Endothelial cell of umbilical vein (primary cell): ENCODE data around the gene SLC25A24. TPM values are rescaled to one million over a fixed set of nuclear protein-coding genes. Genes with fewer than 3 reads are reported as not detected.

Experiments used
- BruUV-seq: library from RNA; stranded (reverse); fragments of 400-500 nt; replicated peaks from 2 replicates; lab custom pipeline; 2021; lab: Mats Ljungman, UMichigan
- CTCF ChIA-PET: fragments of 300-600, 350-600 bp; sonication (Branson Sonifier 250); formaldehyde crosslinking; loops from one replicate; lab custom pipeline; 2021; ENCODE audit warnings: antibody characterized with exemption, inconsistent platforms; lab: Charles Lee
- POLR2A ChIA-PET: fragments of 300-600, 350-600 bp; sonication (Branson Sonifier 250); formaldehyde crosslinking; loops from one replicate; lab custom pipeline; 2021; ENCODE audit warnings: antibody characterized with exemption, inconsistent platforms; lab: Charles Lee
- DNase-seq: peaks from one replicate; pipeline ENCODE4 v3.0.0-alpha.2; 2011; ENCODE audit warnings: low read depth, low spot score
- FAIRE-seq: peaks from 2 replicates; lab custom pipeline; 2011; peaks lifted over from hg19 to GRCh38; lab: Jason Lieb, UNC
- H2AFZ ChIP-seq: 2 replicates; pipeline ENCODE4 v1.6.0; 2012; ENCODE audit warnings: low read depth, low read length, control low read depth, inconsistent platforms
- H3K27ac ChIP-seq: 2 replicates; pipeline ENCODE4 v1.5.1; 2011; ENCODE audit warnings: low read depth, mild to moderate bottlenecking, control low read depth, low read length, moderate library complexity; ENCODE audit not compliant: insufficient read depth
- H3K27me3 ChIP-seq, 2 experiments: 2 replicates each; pipeline versions ENCODE4 v1.6.0 to v1.6.1; 2011; ENCODE audit warnings: low read length in 2 of 2, mixed read lengths in 1 of 2; ENCODE audit not compliant: control insufficient read depth in 2 of 2, insufficient read depth in 2 of 2
- H3K36me3 ChIP-seq, 2 experiments: 2 replicates in 1 of 2; 3 replicates in 1 of 2; pipeline ENCODE4 v1.5.1; 2011; ENCODE audit warnings: low read length in 2 of 2, mild to moderate bottlenecking in 1 of 2, moderate library complexity in 1 of 2; ENCODE audit not compliant: control insufficient read depth in 2 of 2, insufficient read depth in 2 of 2; ENCODE audit errors: extremely low read depth in 1 of 2
- H3K4me1 ChIP-seq: 3 replicates; pipeline ENCODE4 v1.5.1; 2011; ENCODE audit warnings: mild to moderate bottlenecking, low read length; ENCODE audit not compliant: control insufficient read depth, insufficient read depth; ENCODE audit errors: extremely low read depth
- H3K4me2 ChIP-seq: 2 replicates; pipeline ENCODE4 v1.6.1; 2011; ENCODE audit warnings: low read length, control low read depth, mixed read lengths; ENCODE audit not compliant: insufficient read depth
- H3K4me3 ChIP-seq, 3 experiments: fragments of 200-600 bp in 1 of 3; sonication (generic), shearing (Covaris generic) in 1 of 3; replicated peaks in 1 of 3; 2 replicates each; pipeline ENCODE4 v1.5.1; 2011 to 2016; ENCODE audit warnings: control low read depth in 3 of 3, low read length in 3 of 3, mild to moderate bottlenecking in 2 of 3, inconsistent platforms in 1 of 3, low read depth in 1 of 3, moderate library complexity in 1 of 3; ENCODE audit not compliant: insufficient read depth in 1 of 3
- H3K79me2 ChIP-seq: 2 replicates; pipeline ENCODE4 v1.6.0; 2012; ENCODE audit warnings: low read length, inconsistent platforms; ENCODE audit not compliant: control insufficient read depth, insufficient read depth
- H3K9ac ChIP-seq: replicated peaks from 2 replicates; pipeline ENCODE3; 2011; ENCODE audit warnings: low read length, control low read depth; ENCODE audit not compliant: insufficient read depth; ENCODE audit errors: extremely low read depth
- H3K9me1 ChIP-seq: replicated peaks from 3 replicates; pipeline ENCODE4 v1.6.0; 2011; ENCODE audit warnings: mild to moderate bottlenecking, low read length; ENCODE audit not compliant: control insufficient read depth, insufficient read depth; ENCODE audit errors: extremely low read depth
- H3K9me3 ChIP-seq: replicated peaks from 2 replicates; pipeline ENCODE4 v1.5.1; 2012; ENCODE audit warnings: low read length, inconsistent platforms; ENCODE audit not compliant: control insufficient read depth, insufficient read depth
- H4K20me1 ChIP-seq: replicated peaks from 2 replicates; pipeline ENCODE3; 2011; ENCODE audit warnings: mild to moderate bottlenecking, low read length; ENCODE audit not compliant: control insufficient read depth, insufficient read depth; ENCODE audit errors: extremely low read depth
- CTCF ChIP-seq, 2 donors: IDR thresholded peaks; 1 replicate in 1 of 2; 2 replicates in 1 of 2; pipeline ENCODE4 v1.5.1; 2011; ENCODE audit warnings: low read length in 2 of 2, mild to moderate bottlenecking in 2 of 2, moderate library complexity in 2 of 2, control low read depth in 1 of 2, inconsistent platforms in 1 of 2, low read depth in 1 of 2; ENCODE audit not compliant: insufficient read depth in 1 of 2; ENCODE audit errors: extremely low read depth in 1 of 2
- EZH2 ChIP-seq: IDR thresholded peaks from 2 replicates; pipeline ENCODE4 v1.6.1; 2012; ENCODE audit warnings: borderline replicate concordance, low read depth, mild to moderate bottlenecking, moderate library complexity, low read length, inconsistent platforms; ENCODE audit not compliant: severe bottlenecking
- FOS ChIP-seq: IDR thresholded peaks from 2 replicates; pipeline ENCODE4 v1.6.1; 2011; ENCODE audit warnings: mild to moderate bottlenecking, low read length, moderate library complexity, borderline replicate concordance; ENCODE audit not compliant: insufficient read depth
- GATA2 ChIP-seq: IDR thresholded peaks from 2 replicates; pipeline ENCODE4 v1.7.0; 2011; ENCODE audit warnings: low read depth, mild to moderate bottlenecking, moderate library complexity, mixed read lengths, low read length; ENCODE audit not compliant: insufficient read length, insufficient read depth
- JUN ChIP-seq: IDR thresholded peaks from 2 replicates; pipeline ENCODE4 v1.6.1; 2011; ENCODE audit warnings: borderline replicate concordance, low read depth; ENCODE audit not compliant: insufficient read length, insufficient read depth
- MAX ChIP-seq: IDR thresholded peaks from 2 replicates; pipeline ENCODE4 v1.6.1; 2011; ENCODE audit not compliant: insufficient read depth, insufficient read length
- MYC ChIP-seq: IDR thresholded peaks from one replicate; pipeline ENCODE4 v1.6.1; 2011; ENCODE audit warnings: mild to moderate bottlenecking, low read depth, low read length
- POLR2A ChIP-seq: IDR thresholded peaks from 2 replicates; pipeline ENCODE4 v1.6.1; 2012; ENCODE audit warnings: low read depth, mild to moderate bottlenecking, control low read depth, low read length
- POLR2AphosphoS5 ChIP-seq: IDR thresholded peaks from 2 replicates; pipeline ENCODE4 v1.6.1; 2012; ENCODE audit warnings: low read depth, mild to moderate bottlenecking, control low read depth, low read length, moderate library complexity; ENCODE audit not compliant: insufficient read depth
- dilution Hi-C: fragments of 300-500 bp; cut with MboI; formaldehyde crosslinking; loops from one replicate; pipeline ENCODE4 v1.15.0; 2019; ENCODE audit warnings: low sequenced_read_pairs; ENCODE audit not compliant: extremely low pct_ligation_motif_present
- intact Hi-C: fragments of 100-400 bp; cut with micrococcal nuclease; formaldehyde crosslinking; loops from one replicate; pipeline ENCODE4 v1.10.0; 2022
- polyA plus RNA-seq, 4 experiments: library from polyadenylated mRNA; depleted of rRNA in 3 of 4; stranded (reverse) in 3 of 4; unstranded in 1 of 4; fragments of >200 nt; gene quantifications; 2 replicates each; pipeline versions ENCODE4 v1.2.1 to v1.2.3, GENCODE V29; 2011 to 2012; ENCODE audit warnings: missing spikeins in 1 of 4
- total RNA-seq: library from RNA; stranded (reverse); gene quantifications from 2 replicates; pipeline ENCODE4 v1.2.3, GENCODE V29; 2021

Gene SLC25A24
- total and polyA plus RNA-seq, 2 donors (not counting 3 experiments of a cell fraction or from before 2014, with no cell fraction given), result 16.9 to 45.8 TPM

- BruUV-seq, result no TSS peak
- H3K4me2 ChIP-seq, result no peak overlapping the region
- dilution Hi-C loops (no loop called here), intact Hi-C loops (no loop called here)
- no peak overlapping the region for H3K27ac ChIP-seq
- FAIRE-seq, result no peak
- H3K9ac ChIP-seq, result no peak overlapping the region
- H3K4me3 ChIP-seq, result no peak overlapping the region
- H3K9me1 ChIP-seq, result no peaks in the 10 kb centered on the region
- no peak for TF ChIP-seq FOS
- TF ChIP-seq JUN, result no peak
- TF ChIP-seq GATA2, result no peak
- TF ChIP-seq MAX, result no peak
- H2AFZ ChIP-seq, result no peak overlapping the region
- no peak for DNase-seq
- no peaks in the 10 kb centered on the region for H3K27me3 ChIP-seq
- H3K36me3 ChIP-seq, result peaks cover 7 to 10% of the 10 kb centered on the region in 2 experiments
- H3K9me3 ChIP-seq, result no peaks in the 10 kb centered on the region
- ChIA-PET CTCF (interaction anchor here (14.0 kb wide), 1 partner anchor 348 kb away, joined by 919 read pairs; no protein-coding TSS in a partner anchor), POLR2A (no interaction called here)
- no peaks in the 10 kb centered on the region for H3K79me2 ChIP-seq
- no peaks in the 10 kb centered on the region for H3K4me1 ChIP-seq
- no peaks in the 10 kb centered on the region for H4K20me1 ChIP-seq
Observed at GRCh38 chr1:108130794-108131193, 69.3 kb downstream of the SLC25A24 start.

- DNase-seq (no peak), FAIRE-seq (no peak)
- no peak overlapping the region for H3K9ac ChIP-seq
- no peak overlapping the region for H3K27ac ChIP-seq
- no peaks in the 10 kb centered on the region for H4K20me1 ChIP-seq
- no peaks in the 10 kb centered on the region for H3K9me3 ChIP-seq
- no TSS peak for BruUV-seq
- TF ChIP-seq MAX, result no peak
- TF ChIP-seq POLR2A, result no peak
- TF ChIP-seq GATA2, result no peak
- TF ChIP-seq CTCF (IDR thresholded peaks at IDR 0.05; ENCODE audit: extremely low read depth in 1 of 2, insufficient read depth in 1 of 2, low read depth in 1 of 2, low read length in 2 of 2), result no peak
- TF ChIP-seq FOS, result no peak
- TF ChIP-seq JUN, result no peak
- TF ChIP-seq MYC, result no peak
- TF ChIP-seq EZH2, result no peak
- TF ChIP-seq POLR2AphosphoS5, result no peak
- H3K4me1 ChIP-seq, result no peaks in the 10 kb centered on the region
- no peaks in the 10 kb centered on the region for H3K27me3 ChIP-seq
- no peak overlapping the region for H2AFZ ChIP-seq
- H3K9me1 ChIP-seq, result no peaks in the 10 kb centered on the region
- dilution Hi-C loops, result no loop called here
- H3K4me2 ChIP-seq, result no peak overlapping the region
- ChIA-PET POLR2A (no interaction called here), CTCF (interaction anchor here (1.0 to 14.0 kb wide), 2 partner anchors 71 to 347 kb away, joined by 3 to 919 read pairs; no protein-coding TSS in a partner anchor)
- no peaks in the 10 kb centered on the region for H3K79me2 ChIP-seq
- no peak overlapping the region for H3K4me3 ChIP-seq
- intact Hi-C loops, result no loop called here
- H3K36me3 ChIP-seq, result peaks cover 6 to 7% of the 10 kb centered on the region in 2 experiments
Observed at GRCh38 chr1:108129999-108130398, 70.1 kb downstream of the SLC25A24 start.
